ENCODE results near the gene KRT83. TPM values are rescaled to one million over a fixed set of nuclear protein-coding genes. Genes with fewer than 3 reads are reported as not detected.

The KRT83 gene
- total RNA-seq, result not detected

DNA sequence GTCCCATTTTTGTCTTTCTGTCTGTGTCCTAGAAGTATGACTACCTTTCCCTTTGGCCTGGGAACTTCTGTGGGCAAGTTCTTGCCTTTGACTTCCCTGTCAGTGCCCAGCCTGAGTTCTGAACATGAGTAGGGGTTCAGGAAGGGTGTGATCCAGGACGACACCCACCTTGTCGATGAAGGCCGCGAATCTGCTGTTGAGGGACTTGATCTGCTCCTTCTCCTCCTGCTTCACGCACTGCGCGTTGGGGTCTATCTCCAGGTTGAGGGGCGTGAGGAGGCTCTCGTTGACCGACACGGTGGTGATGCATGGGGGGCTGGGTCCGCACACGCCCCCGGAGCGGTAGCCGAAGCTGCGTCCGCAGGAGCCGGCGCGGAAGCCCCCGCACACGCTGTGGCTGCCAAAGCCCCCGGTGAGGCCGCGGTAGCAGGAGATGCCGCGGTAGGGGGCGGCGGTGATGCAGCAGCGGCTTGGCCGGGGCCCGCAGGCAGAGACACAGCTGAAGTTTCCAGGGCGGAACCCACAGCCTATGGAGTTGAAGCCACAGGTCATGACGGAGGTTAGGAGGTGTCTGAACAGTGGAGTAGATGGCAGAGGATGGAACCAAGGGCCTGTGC is at the start of gene KRT83:
Gene KRT83, minus strand, starts transcription at position 615 of the 617 bp plus-strand sequence. Its CDS starts 63 bp downstream, at position 552.
- no peaks in the 10 kb centered on the region for H3K9me3 ChIP-seq (ENCODE audit: low read depth, low read length)
- H3K27me3 ChIP-seq (ENCODE audit: insufficient read depth, low read length), result peaks cover 5% of the 10 kb centered on the region
- no peaks in the 10 kb centered on the region for H3K4me1 ChIP-seq (ENCODE audit: insufficient read depth, low read length)
- no peak within 1 kb of the TSS for H3K4me3 ChIP-seq (ENCODE audit: low read length)

GRCh38 chr12:52369809-52370208 is 48.6 kb upstream of the KRT83 start:
- H3K4me3 ChIP-seq (ENCODE audit: low read length), result no peak overlapping the region

DNA sequence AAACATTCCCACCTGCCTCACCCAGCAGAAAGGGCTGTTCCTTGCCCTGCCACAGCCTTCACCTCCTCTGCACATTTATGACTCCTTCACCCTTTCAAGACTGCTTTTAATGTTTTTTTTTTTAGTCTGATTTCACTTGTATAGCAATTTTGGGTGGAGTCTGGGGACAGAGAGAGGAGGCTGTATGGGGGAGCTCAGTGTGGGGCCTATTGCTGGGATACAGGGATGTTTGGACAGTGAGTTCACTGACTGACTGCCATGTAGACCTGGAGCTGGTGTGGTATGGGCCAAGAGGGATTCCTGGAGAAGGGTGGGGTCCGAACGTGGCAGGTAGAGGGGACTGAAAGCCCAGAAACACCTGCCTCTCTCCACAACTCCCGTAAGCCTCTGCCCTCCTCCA is 48.0 kb upstream of the KRT83 start:
- Histone ChIP-seq H3K4me1 (ENCODE audit: insufficient read depth, low read length) (no peaks in the 10 kb centered on the region), H3K4me3 (ENCODE audit: low read length) (no peak overlapping the region)

More at GRCh38 chr12:52369809-52370208, 48.6 kb upstream of the KRT83 start:
- no peaks in the 10 kb centered on the region for H3K27me3 ChIP-seq (ENCODE audit: insufficient read depth, low read length)
- no peaks in the 10 kb centered on the region for H3K4me1 ChIP-seq (ENCODE audit: insufficient read depth, low read length)
- no peaks in the 10 kb centered on the region for H3K9me3 ChIP-seq (ENCODE audit: low read depth, low read length)

GRCh38 chr12:52368508-52368907 is 47.3 kb upstream of the KRT83 start:
- H3K27me3 ChIP-seq (ENCODE audit: insufficient read depth, low read length), result no peaks in the 10 kb centered on the region
- H3K9me3 ChIP-seq (ENCODE audit: low read depth, low read length), result no peaks in the 10 kb centered on the region
- H3K4me1 ChIP-seq (ENCODE audit: insufficient read depth, low read length), result no peaks in the 10 kb centered on the region
- no peak overlapping the region for H3K4me3 ChIP-seq (ENCODE audit: low read length)

More for the DNA sequence above, 48.0 kb upstream of the KRT83 start:
- Histone ChIP-seq H3K9me3 (ENCODE audit: low read depth, low read length) (no peaks in the 10 kb centered on the region), H3K27me3 (ENCODE audit: insufficient read depth, low read length) (no peaks in the 10 kb centered on the region)

DNA sequence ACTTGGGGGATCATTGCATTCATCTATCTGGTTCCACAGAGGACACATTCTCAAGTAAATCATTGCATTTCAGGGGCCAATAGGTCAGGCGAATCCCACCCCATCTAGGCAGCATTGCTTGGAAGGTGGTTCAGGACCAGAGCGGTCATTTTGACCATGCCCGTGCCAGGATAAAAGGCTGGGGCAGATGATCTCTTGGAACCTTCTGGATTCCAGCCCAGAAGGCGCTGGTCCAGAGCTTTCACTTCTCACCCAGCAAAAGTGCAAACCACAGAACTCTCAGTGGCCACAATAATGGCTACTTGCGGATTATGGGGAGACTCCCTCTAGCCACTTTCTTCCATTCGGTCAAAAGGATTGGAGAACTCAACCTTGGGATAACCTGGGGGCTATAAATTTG is 46.7 kb upstream of the KRT83 start:
- Histone ChIP-seq H3K4me1 (ENCODE audit: insufficient read depth, low read length) (no peaks in the 10 kb centered on the region), H3K27me3 (ENCODE audit: insufficient read depth, low read length) (no peaks in the 10 kb centered on the region)

DNA sequence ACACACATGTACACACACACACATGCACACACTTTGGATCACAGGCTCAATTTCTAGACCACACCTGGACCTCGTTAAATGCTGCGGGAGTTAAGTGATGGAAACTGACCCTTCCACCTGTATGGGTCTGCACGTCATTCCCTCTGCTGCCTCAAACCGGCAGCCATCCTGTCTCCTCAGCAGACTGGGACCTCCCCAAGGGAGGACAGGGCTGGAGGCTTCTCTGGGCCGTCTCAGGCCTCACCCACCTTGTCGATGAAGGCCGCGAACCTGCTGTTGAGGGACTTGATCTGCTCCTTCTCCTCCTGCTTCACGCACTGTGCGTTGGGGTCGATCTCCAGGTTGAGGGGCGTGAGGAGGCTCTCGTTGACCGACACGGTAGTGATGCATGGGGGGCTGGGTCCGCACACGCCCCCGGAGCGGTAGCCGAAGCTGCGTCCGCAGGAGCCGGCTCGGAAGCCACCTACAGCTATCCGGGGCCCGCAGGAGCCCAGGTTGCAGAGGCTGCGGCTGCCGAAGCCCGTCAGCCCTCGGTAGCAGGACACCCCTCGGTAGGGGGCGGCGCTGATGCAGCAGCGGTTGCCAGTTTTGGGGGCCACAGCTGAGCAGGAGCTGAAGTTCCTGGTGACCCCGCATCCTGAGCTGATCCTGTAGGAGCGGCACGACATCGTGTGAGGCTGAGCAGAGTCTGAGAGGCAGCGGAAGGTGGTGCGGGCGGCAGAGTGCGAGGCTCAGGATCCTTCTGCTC is 45.7 kb upstream of the KRT83 start, which contains the start of gene KRT85:
Gene KRT85, minus strand, starts transcription at position 744 of the 748 bp plus-strand sequence. Its CDS starts 76 bp downstream, at position 668.
- Histone ChIP-seq H3K4me3 (ENCODE audit: low read length) (no peak within 1 kb of the TSS), H3K9me3 (ENCODE audit: low read depth, low read length) (no peaks in the 10 kb centered on the region), H3K4me1 (ENCODE audit: insufficient read depth, low read length) (no peaks in the 10 kb centered on the region), H3K27me3 (ENCODE audit: insufficient read depth, low read length) (no peaks in the 10 kb centered on the region)

More for the DNA sequence above, 46.7 kb upstream of the KRT83 start:
- Histone ChIP-seq H3K9me3 (ENCODE audit: low read depth, low read length) (no peaks in the 10 kb centered on the region), H3K4me3 (ENCODE audit: low read length) (no peak overlapping the region)

- Histone ChIP-seq H3K27me3 (ENCODE audit: insufficient read depth, low read length) (no peaks in the 10 kb centered on the region), H3K4me1 (ENCODE audit: insufficient read depth, low read length) (no peaks in the 10 kb centered on the region), H3K9me3 (ENCODE audit: low read depth, low read length) (no peaks in the 10 kb centered on the region), H3K4me3 (ENCODE audit: low read length) (no peak overlapping the region)
Observed at GRCh38 chr12:52364901-52365489, 43.8 kb upstream of the KRT83 start.

GRCh38 chr12:52364061-52364460 is 42.9 kb upstream of the KRT83 start:
- no peak overlapping the region for H3K4me3 ChIP-seq (ENCODE audit: low read length)
- H3K4me1 ChIP-seq (ENCODE audit: insufficient read depth, low read length), result peaks cover under 1% of the 10 kb centered on the region
- no peaks in the 10 kb centered on the region for H3K9me3 ChIP-seq (ENCODE audit: low read depth, low read length)
- no peaks in the 10 kb centered on the region for H3K27me3 ChIP-seq (ENCODE audit: insufficient read depth, low read length)

DNA sequence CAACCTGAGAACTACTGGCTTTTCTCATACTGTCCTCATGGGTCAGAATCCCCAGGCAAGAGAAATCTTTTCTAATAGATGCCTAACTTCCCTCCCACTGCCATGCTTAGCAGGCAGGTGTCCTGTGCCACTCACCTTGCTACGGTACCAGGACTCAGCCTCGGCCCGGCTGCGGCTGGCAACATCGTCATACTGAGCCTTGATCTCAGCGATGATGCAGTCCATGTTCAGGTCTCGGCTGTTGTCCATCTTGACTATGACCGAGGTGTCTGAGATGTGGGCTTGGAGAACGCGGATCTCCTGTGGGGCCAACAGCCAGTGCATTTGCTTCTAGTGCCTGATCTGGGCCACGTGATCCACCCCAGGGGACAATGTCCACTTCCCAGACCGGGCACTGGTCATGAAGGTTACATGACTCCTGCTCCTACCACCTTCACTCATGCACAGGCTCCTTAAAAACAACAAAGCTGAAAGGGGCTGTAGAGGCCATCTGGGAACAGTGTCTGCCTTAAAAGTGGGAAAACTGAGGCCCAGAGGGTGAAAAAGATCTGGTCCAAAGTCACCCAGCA is 42.0 kb upstream of the KRT83 start:
- Histone ChIP-seq H3K27me3 (ENCODE audit: insufficient read depth, low read length) (no peaks in the 10 kb centered on the region), H3K4me1 (ENCODE audit: insufficient read depth, low read length) (peaks cover 9% of the 10 kb centered on the region), H3K4me3 (ENCODE audit: low read length) (no peak overlapping the region), H3K9me3 (ENCODE audit: low read depth, low read length) (no peaks in the 10 kb centered on the region)

- H3K9me3 ChIP-seq (ENCODE audit: low read depth, low read length), result no peaks in the 10 kb centered on the region
- H3K4me1 ChIP-seq (ENCODE audit: insufficient read depth, low read length), result peaks cover 11% of the 10 kb centered on the region
- no peaks in the 10 kb centered on the region for H3K27me3 ChIP-seq (ENCODE audit: insufficient read depth, low read length)
- H3K4me3 ChIP-seq (ENCODE audit: low read length), result no peak overlapping the region
Observed at GRCh38 chr12:52362118-52362726, 41.0 kb upstream of the KRT83 start.

GRCh38 chr12:52361553-52361952 is 40.4 kb upstream of the KRT83 start:
- no peak overlapping the region for H3K4me3 ChIP-seq (ENCODE audit: low read length)
- H3K9me3 ChIP-seq (ENCODE audit: low read depth, low read length), result no peaks in the 10 kb centered on the region
- no peaks in the 10 kb centered on the region for H3K27me3 ChIP-seq (ENCODE audit: insufficient read depth, low read length)
- H3K4me1 ChIP-seq (ENCODE audit: insufficient read depth, low read length), result peaks cover 11% of the 10 kb centered on the region

DNA sequence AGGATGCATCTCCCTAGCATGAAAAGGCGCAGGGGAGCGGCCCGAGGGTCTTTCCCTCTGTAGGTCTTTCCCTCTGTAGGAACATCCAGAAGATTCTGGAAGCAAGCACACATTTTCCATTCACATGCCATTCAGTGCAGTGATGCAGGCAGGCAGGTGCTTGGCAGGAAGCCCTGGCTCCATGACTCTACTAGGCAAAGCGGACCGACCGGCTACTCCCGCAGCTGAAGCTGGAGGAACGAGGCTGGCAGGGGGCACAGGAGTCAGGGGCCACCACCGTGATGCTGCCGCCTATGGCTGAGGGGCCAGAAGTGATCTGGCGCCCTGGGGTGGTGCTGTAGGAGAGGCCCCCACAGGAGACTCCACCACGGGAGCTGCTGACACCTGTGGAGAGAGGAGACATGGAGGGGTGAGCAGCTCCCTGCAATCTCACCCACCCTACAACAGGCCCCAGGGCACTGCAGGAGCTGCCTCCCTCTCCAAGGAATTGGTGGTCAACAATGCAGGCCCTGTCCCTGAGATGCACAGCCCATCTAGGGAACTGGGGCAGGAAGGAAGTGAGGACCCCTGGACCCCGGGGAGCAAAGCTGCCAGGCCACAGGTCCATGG is 39.6 kb upstream of the KRT83 start:
- Histone ChIP-seq H3K9me3 (ENCODE audit: low read depth, low read length) (no peaks in the 10 kb centered on the region), H3K4me3 (ENCODE audit: low read length) (no peak overlapping the region), H3K27me3 (ENCODE audit: insufficient read depth, low read length) (no peaks in the 10 kb centered on the region), H3K4me1 (ENCODE audit: insufficient read depth, low read length) (peaks cover 11% of the 10 kb centered on the region)

DNA sequence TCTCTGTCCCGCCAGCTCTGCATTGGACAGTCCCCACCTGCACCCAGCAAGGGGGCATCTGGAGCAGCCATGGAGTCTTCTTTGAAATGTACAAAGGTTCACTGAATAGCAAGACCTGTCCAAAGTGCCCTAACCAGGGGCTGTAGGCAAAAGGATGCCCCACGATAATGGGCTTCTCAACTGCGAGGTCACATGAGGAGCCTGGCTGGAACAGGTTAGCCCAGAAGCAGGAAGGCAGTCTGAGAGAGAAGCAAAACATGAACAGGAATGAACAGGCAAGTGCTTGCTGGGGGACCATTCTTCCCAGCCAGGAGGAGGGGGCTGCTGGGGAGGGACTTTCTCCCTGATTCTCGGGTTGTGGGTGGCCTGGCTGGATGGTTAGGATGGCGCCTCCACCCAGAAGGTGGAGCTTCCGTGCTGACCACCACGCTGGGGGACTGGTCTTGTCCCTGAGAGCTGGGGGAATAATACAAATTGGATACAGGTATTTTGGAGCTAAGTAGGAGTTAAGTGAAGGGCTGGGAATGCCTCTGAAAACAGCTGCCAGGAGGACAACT is 39.0 kb upstream of the KRT83 start:
- H3K27me3 ChIP-seq (ENCODE audit: insufficient read depth, low read length), result no peaks in the 10 kb centered on the region

DNA sequence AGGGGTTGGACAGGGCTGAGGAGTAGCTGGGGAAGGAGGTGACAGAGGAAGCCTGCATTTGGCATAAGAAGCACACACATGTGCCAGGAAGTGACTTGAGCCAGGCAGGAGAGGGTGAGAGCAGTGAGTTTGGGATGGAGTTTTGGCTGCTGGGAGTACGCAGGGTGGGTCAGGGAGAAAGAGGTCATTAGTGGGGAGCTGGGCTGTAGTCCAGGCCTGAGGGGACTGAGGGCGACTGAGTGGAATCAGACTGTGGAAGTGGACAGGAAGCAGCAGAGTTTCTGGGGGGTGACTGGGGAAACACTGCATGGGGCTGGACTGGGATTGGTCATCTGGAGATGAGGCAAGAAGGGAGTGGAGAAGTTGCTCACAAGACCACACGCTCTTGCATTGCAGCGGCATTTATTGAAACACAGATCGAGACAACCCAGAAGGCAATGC is 38.4 kb upstream of the KRT83 start:
- H3K4me1 ChIP-seq (ENCODE audit: insufficient read depth, low read length), result peaks cover 11% of the 10 kb centered on the region
- no peaks in the 10 kb centered on the region for H3K9me3 ChIP-seq (ENCODE audit: low read depth, low read length)
- H3K27me3 ChIP-seq (ENCODE audit: insufficient read depth, low read length), result no peaks in the 10 kb centered on the region
- H3K4me3 ChIP-seq (ENCODE audit: low read length), result no peak overlapping the region

More for the DNA sequence above, 39.0 kb upstream of the KRT83 start:
- Histone ChIP-seq H3K9me3 (ENCODE audit: low read depth, low read length) (no peaks in the 10 kb centered on the region), H3K4me3 (ENCODE audit: low read length) (no peak overlapping the region), H3K4me1 (ENCODE audit: insufficient read depth, low read length) (peaks cover 11% of the 10 kb centered on the region)

Measured in mononuclear cell (primary cell).